Measurements from ENCODE around the gene PPM1D.

GRCh38 chr17:60627124-60627523 lies 27.1 kb downstream of the PPM1D start:
- TF ChIP-seq POLR2AphosphoS5 (IDR thresholded peaks at IDR 0.05; ENCODE audit: borderline replicate concordance, low read depth, low read length) (no peak), EZH2 (IDR thresholded peaks at IDR 0.05) (no peak), FOXP2 (optimal IDR thresholded peaks at IDR 0.05; ENCODE audit: control extremely low read depth, extremely low read length, insufficient read depth) (no peak)
